HEK293 (cell line): Measurements from ENCODE around the gene ZGPAT.

ENCODE experiments used
- CTCF ChIA-PET: fragments of 350-600 bp; formaldehyde crosslinking; extraction: SDS; loops from one replicate; lab custom pipeline; 2021; ENCODE audit warnings: antibody characterized with exemption; lab: Yijun Ruan, JAX
- POLR2A ChIA-PET: fragments of 300-600 bp; formaldehyde crosslinking; extraction: SDS; loops from one replicate; lab custom pipeline; 2020; ENCODE audit warnings: antibody characterized with exemption, inconsistent platforms; lab: Yijun Ruan, JAX
- H3K27ac ChIP-seq: fragments of 200-500 bp; sonication (Bioruptor generic); 2 replicates; pipeline ENCODE4 v1.5.1; 2014; ENCODE audit warnings: low read depth, low read length, control low read depth, inconsistent platforms; ENCODE audit errors: extremely low read depth
- H3K36me3 ChIP-seq, 2 experiments: fragments of 200-500 bp in 1 of 2; sonication (Bioruptor generic) in 1 of 2; 1 replicate in 1 of 2; 2 replicates in 1 of 2; pipeline ENCODE4 v1.5.1; 2014 to 2017; ENCODE audit warnings: inconsistent platforms in 2 of 2, low read length in 2 of 2; ENCODE audit not compliant: control insufficient read depth in 2 of 2, insufficient read depth in 1 of 2
- H3K4me1 ChIP-seq: fragments of 200-500 bp; sonication (Bioruptor generic); 2 replicates; pipeline ENCODE4 v1.5.1; 2014; ENCODE audit warnings: mild to moderate bottlenecking, low read length, inconsistent platforms; ENCODE audit not compliant: control insufficient read depth, insufficient read depth
- H3K4me3 ChIP-seq: 2 replicates; pipeline ENCODE4 v1.5.1; 2011; ENCODE audit warnings: low read depth, mild to moderate bottlenecking, control low read depth, low read length, moderate library complexity
- H3K9me3 ChIP-seq: fragments of 200-500 bp; sonication (Bioruptor generic); 2 replicates; pipeline ENCODE4 v1.5.1; 2014; ENCODE audit warnings: low read depth, low read length, inconsistent platforms; ENCODE audit not compliant: control insufficient read depth, insufficient read depth
- ELK4 ChIP-seq: IDR thresholded peaks from 2 replicates; pipeline ENCODE4 v1.6.1; 2011; ENCODE audit warnings: mild to moderate bottlenecking, low read depth, low read length, borderline replicate concordance
- FEZF1 ChIP-seq: fragments of 450-650 bp; formaldehyde crosslinking; IDR thresholded peaks from 2 replicates; pipeline ENCODE4 v1.5.1; 2016; ENCODE audit warnings: missing biosample characterization, missing genetic modification characterization
- GLIS1 ChIP-seq: fragments of 450-650 bp; formaldehyde crosslinking; IDR thresholded peaks from 2 replicates; pipeline ENCODE4 v1.5.1; 2016; ENCODE audit warnings: missing biosample characterization, missing genetic modification characterization
- SP7 ChIP-seq: fragments of 450-650 bp; formaldehyde crosslinking; IDR thresholded peaks from 2 replicates; pipeline ENCODE4 v1.5.1; 2016; ENCODE audit warnings: missing biosample characterization, missing genetic modification characterization
- TRIM28 ChIP-seq: IDR thresholded peaks from 2 replicates; pipeline ENCODE4 v1.6.1; 2011; ENCODE audit warnings: low read length, control low read depth, borderline replicate concordance
- YY2 ChIP-seq: fragments of 450-650 bp; formaldehyde crosslinking; IDR thresholded peaks from 2 replicates; pipeline ENCODE4 v1.5.1; 2016; ENCODE audit warnings: missing biosample characterization, missing genetic modification characterization
- ZBTB1 ChIP-seq: fragments of 450-650 bp; formaldehyde crosslinking; IDR thresholded peaks from 2 replicates; pipeline ENCODE4 v1.5.1; 2016; ENCODE audit warnings: missing biosample characterization, missing genetic modification characterization
- ZBTB26 ChIP-seq: fragments of 450-650 bp; formaldehyde crosslinking; optimal IDR thresholded peaks from 2 replicates; pipeline ENCODE3; 2016; ENCODE audit warnings: missing biosample characterization, mild to moderate bottlenecking, missing genetic modification characterization
- ZNF16 ChIP-seq: fragments of 450-650 bp; formaldehyde crosslinking; IDR thresholded peaks from 2 replicates; pipeline ENCODE4 v1.5.1; 2016; ENCODE audit warnings: low read depth, missing biosample characterization, missing genetic modification characterization
- ZNF175 ChIP-seq: fragments of 450-650 bp; formaldehyde crosslinking; IDR thresholded peaks from 2 replicates; pipeline ENCODE4 v1.5.1; 2016; ENCODE audit warnings: missing biosample characterization, missing genetic modification characterization
- ZNF211 ChIP-seq: fragments of 450-650 bp; formaldehyde crosslinking; IDR thresholded peaks from 2 replicates; pipeline ENCODE4 v1.5.1; 2016; ENCODE audit warnings: low read depth, missing biosample characterization, missing genetic modification characterization
- ZNF23 ChIP-seq: fragments of 450-650 bp; formaldehyde crosslinking; IDR thresholded peaks from 2 replicates; pipeline ENCODE4 v1.5.1; 2016; ENCODE audit warnings: missing biosample characterization, missing genetic modification characterization, borderline replicate concordance
- ZNF280D ChIP-seq: fragments of 450-650 bp; formaldehyde crosslinking; IDR thresholded peaks from 2 replicates; pipeline ENCODE4 v1.5.1; 2016; ENCODE audit warnings: missing biosample characterization, missing genetic modification characterization
- ZNF354C ChIP-seq: fragments of 450-650 bp; formaldehyde crosslinking; IDR thresholded peaks from 2 replicates; pipeline ENCODE4 v1.5.1; 2016; ENCODE audit warnings: missing biosample characterization, missing genetic modification characterization, low read depth, borderline replicate concordance
- ZNF398 ChIP-seq: fragments of 450-650 bp; formaldehyde crosslinking; IDR thresholded peaks from 2 replicates; pipeline ENCODE4 v1.5.1; 2017; ENCODE audit warnings: missing biosample characterization, missing genetic modification characterization
- ZNF544 ChIP-seq: fragments of 450-650 bp; formaldehyde crosslinking; IDR thresholded peaks from 2 replicates; pipeline ENCODE4 v1.5.0; 2017; ENCODE audit warnings: missing biosample characterization, missing genetic modification characterization
- ZNF600 ChIP-seq: fragments of 450-650 bp; formaldehyde crosslinking; IDR thresholded peaks from 2 replicates; pipeline ENCODE4 v1.5.1; 2016; ENCODE audit warnings: missing biosample characterization, missing genetic modification characterization
- ZNF677 ChIP-seq: fragments of 450-650 bp; IDR thresholded peaks from 2 replicates; pipeline ENCODE4 v1.5.0; 2018; ENCODE audit warnings: missing biosample characterization, mild to moderate bottlenecking, missing genetic modification characterization, moderate library complexity
- ZNF768 ChIP-seq: fragments of 450-650 bp; formaldehyde crosslinking; IDR thresholded peaks from 2 replicates; pipeline ENCODE4 v1.5.1; 2018; ENCODE audit warnings: missing biosample characterization, mild to moderate bottlenecking, missing genetic modification characterization
- ZNF843 ChIP-seq: fragments of 450-650 bp; formaldehyde crosslinking; IDR thresholded peaks from 2 replicates; pipeline ENCODE4 v1.5.1; 2016; ENCODE audit warnings: missing biosample characterization, missing genetic modification characterization

Gene ZGPAT

GRCh38 chr20:63675681-63676368, 32.0 kb upstream of the ZGPAT start:
- Histone ChIP-seq H3K36me3 (peaks cover 8 to 58% of the 10 kb centered on the region in 2 experiments; a peak in 2 of 3 replicates), H3K4me1 (no peaks in the 10 kb centered on the region), H3K9me3 (no peaks in the 10 kb centered on the region), H3K4me3 (no peak overlapping the region), H3K27ac (no peak overlapping the region)
- ChIA-PET POLR2A (no interaction called here), CTCF (no interaction called here)
- no peak for TF ChIP-seq SP7
- no peak for TF ChIP-seq ZNF768 (tag by site-specific recombination)
- no peak for TF ChIP-seq GLIS1 (tag by site-specific recombination)
- no peak for TF ChIP-seq ZBTB26
- no peak for TF ChIP-seq ZNF398 (tag by site-specific recombination)
- TF ChIP-seq ZNF175, result no peak

- no peak overlapping the region for H3K4me3 ChIP-seq
- peaks cover 8 to 47% of the 10 kb centered on the region in 2 experiments; a peak in 2 of 3 replicates for H3K36me3 ChIP-seq
- ChIA-PET POLR2A (no interaction called here), CTCF (interaction anchor here (0.6 kb wide), 1 partner anchor 227 kb away, joined by 3 read pairs; no protein-coding TSS in a partner anchor)
- H3K4me1 ChIP-seq, result no peaks in the 10 kb centered on the region
- no peaks in the 10 kb centered on the region for H3K9me3 ChIP-seq
- H3K27ac ChIP-seq, result no peak overlapping the region
- TF ChIP-seq ZNF600, result no peak
- no peak for TF ChIP-seq ZBTB1 (tag by site-specific recombination)
- TF ChIP-seq ZNF843 (tag by site-specific recombination), result no peak
- TF ChIP-seq ZNF211 (tag by site-specific recombination), result no peak
- no peak for TF ChIP-seq ZNF23
- TF ChIP-seq ZNF677, result no peak
- TF ChIP-seq ZNF16 (tag by site-specific recombination), result no peak
- no peak for TF ChIP-seq ELK4
- no peak for TF ChIP-seq ZNF354C
- no peak for TF ChIP-seq ZNF280D (tag by site-specific recombination)
- TF ChIP-seq YY2 (tag by site-specific recombination), result no peak
- TF ChIP-seq ZNF544 (tag by site-specific recombination), result no peak
- TF ChIP-seq FEZF1 (tag by site-specific recombination), result no peak
- no peak for TF ChIP-seq GLIS1 (tag by site-specific recombination)
- no peak for TF ChIP-seq TRIM28
Measured at GRCh38 chr20:63678071-63678470, 29.8 kb upstream of the ZGPAT start.
